ENCODE results near the gene JAK1. TPM values are rescaled to one million over a fixed set of nuclear protein-coding genes. Genes with fewer than 3 reads are reported as not detected.

JAK1 gene
- total RNA-seq, 1 experiment from 2014 or later, result 58.9 TPM

DNA sequence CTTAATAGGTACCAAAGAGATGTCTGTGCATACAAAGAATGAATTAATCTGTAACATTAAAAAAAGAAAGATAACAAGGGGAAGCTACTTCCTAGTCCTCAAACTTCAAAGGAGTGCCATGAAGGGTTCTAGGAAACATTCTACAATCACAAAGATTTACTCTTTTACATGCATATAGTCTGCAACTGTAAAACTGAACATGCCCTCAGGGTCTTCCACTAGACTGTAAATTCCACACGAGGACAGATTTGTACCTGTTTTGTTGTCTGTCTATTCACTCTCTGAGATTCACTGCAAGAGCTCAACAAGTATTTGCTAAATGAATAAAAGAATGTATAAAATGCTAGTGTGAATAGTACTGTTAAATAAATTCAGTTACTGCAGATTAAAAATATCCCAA lies 4.4 kb downstream of the JAK1 start:
- DNase-seq, result no peak
- no peaks in the 10 kb centered on the region for H3K9me3 ChIP-seq
- no peak overlapping the region for H3K4me3 ChIP-seq
- H3K36me3 ChIP-seq, result no peaks in the 10 kb centered on the region; the same call in none of the 2 replicates
- H3K27me3 ChIP-seq, result no peaks in the 10 kb centered on the region

DNA sequence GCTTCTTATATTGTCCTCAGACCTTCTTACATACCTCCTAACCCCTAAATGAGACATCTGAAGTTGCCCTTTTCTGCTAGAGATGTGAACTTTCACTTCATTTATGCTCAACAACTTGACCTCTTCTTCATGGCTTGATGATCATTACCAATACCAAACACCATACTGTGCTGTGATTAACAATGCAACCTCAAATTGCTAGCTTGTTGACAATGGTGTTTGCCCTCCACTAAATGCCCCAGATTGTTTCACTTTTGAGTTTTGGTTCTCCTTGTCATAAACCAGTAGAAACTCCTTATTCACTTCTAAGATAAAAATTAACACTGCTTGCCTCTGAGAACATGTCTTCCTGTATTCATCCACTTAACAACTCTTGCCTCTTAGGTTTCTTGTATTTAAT lies 5.6 kb downstream of the JAK1 start:
- Histone ChIP-seq H3K27me3 (no peaks in the 10 kb centered on the region), H3K36me3 (no peaks in the 10 kb centered on the region; the same call in none of the 2 replicates), H3K4me3 (no peak overlapping the region)

DNA sequence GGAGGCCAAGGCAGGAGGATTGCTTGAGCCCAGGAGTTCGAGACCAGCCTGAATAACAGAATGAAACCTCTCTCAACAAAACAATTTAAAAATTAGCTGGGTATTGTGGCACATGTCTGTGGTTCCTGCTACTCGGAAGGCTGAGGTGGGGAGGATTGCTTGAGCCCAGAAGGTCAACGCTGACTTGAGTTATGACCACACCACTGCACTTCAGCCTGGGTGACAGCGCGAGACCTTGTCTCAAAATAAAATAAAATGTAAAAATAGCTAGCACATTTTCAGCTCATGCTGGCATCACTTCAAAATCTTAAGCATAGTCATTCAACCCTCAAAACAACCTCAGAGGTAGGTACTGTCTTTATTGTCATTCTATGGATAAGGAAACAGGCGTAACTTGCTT lies 6.4 kb downstream of the JAK1 start:
- Histone ChIP-seq H3K36me3 (no peaks in the 10 kb centered on the region; the same call in 1 of the 2 replicates), H3K27me3 (no peaks in the 10 kb centered on the region), H3K9me3 (no peaks in the 10 kb centered on the region), H3K4me3 (no peak overlapping the region)
- DNase-seq, result no peak

More for the DNA sequence above, 5.6 kb downstream of the JAK1 start:
- no peak for DNase-seq
- no peaks in the 10 kb centered on the region for H3K9me3 ChIP-seq

DNA sequence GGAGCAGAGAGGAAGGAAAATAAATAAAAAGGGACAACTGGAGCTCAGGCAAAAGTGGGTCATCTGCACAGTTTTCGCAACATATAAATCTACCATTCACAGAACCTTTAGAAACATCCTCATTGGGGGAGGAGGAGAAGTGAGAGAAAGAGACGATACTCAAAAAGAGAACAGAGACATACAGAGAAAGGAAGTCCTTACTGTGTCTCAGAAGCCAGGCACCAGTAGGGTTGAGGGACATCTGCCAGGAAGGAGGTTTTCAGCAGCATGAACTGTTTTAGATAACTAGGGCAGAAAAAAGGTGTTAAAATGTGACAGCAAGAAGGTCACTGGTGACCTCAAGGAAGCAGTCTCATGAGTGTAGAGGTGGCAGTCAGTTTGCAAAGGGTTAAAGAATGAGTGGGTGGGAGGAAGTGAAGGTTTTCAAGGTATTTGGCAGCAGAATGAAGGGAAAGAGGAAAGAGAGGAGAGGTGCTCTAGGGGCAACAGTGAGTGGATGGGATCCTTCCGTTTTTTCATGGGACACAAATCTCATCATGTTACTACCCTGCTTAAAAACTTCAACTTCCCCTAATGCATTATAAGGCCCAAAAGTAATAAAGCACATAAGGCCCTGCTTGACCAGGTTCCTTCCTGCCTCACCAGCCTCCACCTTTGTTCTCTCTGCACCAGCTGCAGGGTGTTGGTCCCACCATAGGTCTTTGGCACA lies 9.5 kb downstream of the JAK1 start:
- no peaks in the 10 kb centered on the region for H3K27me3 ChIP-seq
- H3K36me3 ChIP-seq, result no peaks in the 10 kb centered on the region
- no peak overlapping the region for H3K4me3 ChIP-seq
- no peak for DNase-seq
- H3K9me3 ChIP-seq, result no peaks in the 10 kb centered on the region

DNA sequence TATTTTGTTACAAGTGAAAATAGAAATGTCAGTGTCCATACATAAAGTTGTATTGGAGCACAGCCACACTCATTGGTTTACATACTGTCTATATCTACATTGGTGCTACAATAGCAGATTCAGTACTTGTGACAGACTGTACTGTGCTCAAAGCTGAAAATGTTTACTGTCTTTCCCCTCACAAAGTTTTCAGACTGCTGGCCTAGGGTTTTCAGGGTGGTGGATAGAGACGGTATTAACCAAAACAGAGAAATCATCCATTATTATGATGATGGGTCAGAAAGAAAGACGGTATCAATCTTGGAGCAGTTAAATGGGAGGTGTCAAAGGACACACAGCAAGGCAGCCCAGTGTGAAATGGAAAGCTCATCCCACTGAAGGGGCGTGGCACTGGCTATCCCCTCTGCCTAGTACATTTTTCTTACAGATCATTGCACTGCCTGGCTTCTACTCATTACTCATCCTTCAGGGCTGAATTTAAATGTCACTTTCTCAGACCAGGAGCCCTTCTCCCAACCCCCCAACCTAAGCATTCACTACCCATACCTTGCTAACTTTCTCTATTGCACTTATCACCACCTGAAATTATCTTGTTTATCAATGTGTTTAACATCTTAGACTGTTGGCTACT lies 10.2 kb downstream of the JAK1 start:
- Histone ChIP-seq H3K4me3 (no peak overlapping the region), H3K27me3 (no peaks in the 10 kb centered on the region), H3K9me3 (no peaks in the 10 kb centered on the region), H3K36me3 (no peaks in the 10 kb centered on the region)
- peak; percentile 26 for DNase-seq

- H3K36me3 ChIP-seq, result no peaks in the 10 kb centered on the region
- DNase-seq, result no peak
- no peak overlapping the region for H3K4me3 ChIP-seq
- no peaks in the 10 kb centered on the region for H3K9me3 ChIP-seq
- H3K27me3 ChIP-seq, result no peaks in the 10 kb centered on the region
These were observed 11.0 kb downstream of the JAK1 start for GRCh38 chr1:64955097-64956009.

DNA sequence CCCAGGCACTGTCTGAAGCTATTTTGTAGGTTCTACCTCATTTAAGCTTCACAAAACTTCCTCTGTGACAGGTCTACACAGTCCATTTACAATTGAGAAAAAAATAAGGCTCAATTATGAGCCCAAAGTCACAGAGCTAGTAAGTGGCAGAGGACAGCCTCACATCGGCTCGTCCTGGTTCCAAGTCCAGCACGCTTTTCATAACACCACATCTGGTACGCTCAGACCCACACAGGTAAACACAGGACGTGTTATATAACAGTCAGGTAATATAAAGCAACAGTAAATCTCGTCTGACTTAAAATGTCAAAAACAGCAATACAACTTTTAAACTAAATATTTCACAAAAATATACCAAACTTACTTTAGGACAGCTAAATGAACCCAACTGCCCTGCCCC lies 13.1 kb downstream of the JAK1 start:
- no peaks in the 10 kb centered on the region for H3K27me3 ChIP-seq
- DNase-seq, result no peak
- no peaks in the 10 kb centered on the region for H3K36me3 ChIP-seq
- no peak overlapping the region for H3K4me3 ChIP-seq
- no peaks in the 10 kb centered on the region for H3K9me3 ChIP-seq

DNA sequence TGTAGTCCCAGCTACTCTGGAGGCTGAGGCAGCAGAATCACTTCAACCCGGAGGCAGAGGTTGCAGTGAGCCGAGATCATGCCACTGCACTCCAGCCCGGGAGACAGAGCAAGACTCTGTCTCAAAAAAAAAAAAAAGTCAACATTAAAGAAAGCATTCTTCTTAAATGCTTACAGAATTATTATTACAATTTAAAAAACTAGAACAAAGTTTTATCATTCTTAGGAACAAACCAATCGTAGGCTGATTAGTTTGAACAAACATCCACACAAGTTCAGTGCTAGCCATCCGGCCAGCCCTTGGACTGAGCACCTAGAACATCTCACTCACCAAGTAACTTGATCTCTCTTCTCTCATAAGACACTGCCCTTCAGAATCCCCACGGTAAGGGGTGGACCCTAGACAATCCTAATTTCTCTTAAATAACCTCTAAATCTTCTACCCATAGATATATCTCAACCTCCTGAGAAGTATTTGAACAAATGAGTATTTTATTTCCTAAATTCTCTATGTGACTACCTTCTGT lies 16.0 kb downstream of the JAK1 start:
- Histone ChIP-seq H3K27me3 (no peaks in the 10 kb centered on the region), H3K36me3 (no peaks in the 10 kb centered on the region), H3K4me3 (no peak overlapping the region), H3K9me3 (no peaks in the 10 kb centered on the region)
- DNase-seq, result no peak

DNA sequence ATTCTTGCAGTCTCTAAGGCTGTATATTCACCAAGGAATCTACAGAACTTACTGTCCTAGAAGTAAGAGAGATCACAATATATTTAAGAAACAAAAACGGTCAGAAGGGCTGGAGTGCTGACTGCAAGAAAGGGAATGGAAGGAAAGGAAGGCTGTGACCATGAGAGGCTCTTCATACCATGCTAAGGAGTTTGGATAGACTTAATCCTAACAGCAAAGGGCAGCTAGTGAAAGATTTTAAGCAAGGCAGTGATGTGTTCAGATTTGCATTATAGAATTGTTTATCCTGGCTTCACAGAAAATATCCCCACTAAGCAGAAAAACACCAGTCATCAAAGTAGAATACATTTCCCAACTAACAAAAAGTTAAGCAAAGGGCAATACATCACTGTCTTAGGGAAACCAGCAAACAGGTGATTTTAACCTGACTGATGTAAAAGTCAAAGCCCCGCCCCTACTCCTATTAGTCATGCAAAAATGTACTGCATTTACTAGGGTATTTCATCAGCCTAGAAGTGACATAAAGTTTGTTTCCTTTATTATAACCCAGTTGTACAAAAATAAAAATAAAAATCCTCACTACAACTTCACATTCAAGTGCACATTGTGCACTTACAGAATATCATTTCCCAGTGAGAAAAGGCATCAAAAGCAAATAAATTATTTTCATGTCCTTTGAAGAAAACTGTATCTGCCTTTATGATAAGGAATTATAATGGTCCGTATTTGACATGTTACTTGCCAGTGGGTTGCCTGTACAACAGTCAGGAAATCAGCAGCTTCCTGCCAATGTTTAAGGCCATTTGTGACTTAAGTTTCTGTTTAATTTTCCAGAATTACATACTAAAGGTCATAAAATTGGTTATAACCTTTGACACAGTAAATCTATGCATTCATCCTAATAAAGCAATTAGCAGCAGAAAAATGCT lies 17.2 kb downstream of the JAK1 start:
- no peaks in the 10 kb centered on the region for H3K27me3 ChIP-seq
- H3K36me3 ChIP-seq, result no peaks in the 10 kb centered on the region
- DNase-seq, result no peak
- no peaks in the 10 kb centered on the region for H3K9me3 ChIP-seq
- no peak overlapping the region for H3K4me3 ChIP-seq

DNA sequence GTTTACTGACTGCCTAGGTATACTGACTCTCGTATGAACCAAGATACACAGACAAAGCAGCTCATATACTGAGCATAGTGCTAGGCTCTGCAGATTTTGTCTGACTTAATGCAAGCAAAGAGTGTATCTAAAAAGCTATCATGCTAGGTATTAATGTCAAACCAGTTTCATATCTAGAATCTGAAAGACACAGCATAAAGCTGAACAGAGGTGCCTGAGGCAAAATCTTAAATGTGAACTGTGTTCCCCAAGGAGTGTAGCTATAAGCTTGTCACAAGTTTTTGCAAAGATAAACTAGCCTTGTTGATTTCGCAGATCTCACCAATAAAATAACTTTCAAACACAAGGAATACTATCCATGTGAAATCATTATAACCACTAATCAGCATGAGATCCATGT lies 18.1 kb downstream of the JAK1 start:
- H3K4me3 ChIP-seq, result no peak overlapping the region
- H3K36me3 ChIP-seq, result no peaks in the 10 kb centered on the region
- no peak for DNase-seq
- H3K27me3 ChIP-seq, result no peaks in the 10 kb centered on the region
- no peaks in the 10 kb centered on the region for H3K9me3 ChIP-seq

DNA sequence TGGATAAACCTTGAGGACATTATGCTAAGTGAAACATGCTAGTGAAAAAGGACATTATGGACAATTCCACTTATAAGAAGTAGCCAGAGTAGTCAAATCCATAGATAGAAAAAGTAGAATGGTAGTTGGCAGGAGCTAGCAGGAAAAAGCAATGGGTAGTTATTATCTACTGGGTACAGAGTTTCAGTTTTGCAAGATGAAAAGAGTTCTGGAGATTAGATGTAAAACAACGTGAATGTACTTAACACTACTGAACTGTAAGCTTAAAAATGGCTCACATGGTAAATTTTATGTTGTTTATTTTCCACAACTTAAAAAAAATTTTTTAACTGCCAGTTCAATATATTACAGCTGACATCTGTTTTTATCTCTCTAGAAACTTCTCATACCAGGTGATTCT lies 19.4 kb downstream of the JAK1 start:
- no peaks in the 10 kb centered on the region for H3K27me3 ChIP-seq
- no peak overlapping the region for H3K4me3 ChIP-seq
- H3K9me3 ChIP-seq, result no peaks in the 10 kb centered on the region
- no peaks in the 10 kb centered on the region for H3K36me3 ChIP-seq
- DNase-seq, result no peak

GRCh38 chr1:64944913-64945312 lies 21.4 kb downstream of the JAK1 start:
- H3K27me3 ChIP-seq, result no peaks in the 10 kb centered on the region
- H3K4me3 ChIP-seq, result no peak overlapping the region
- DNase-seq, result no peak
- H3K36me3 ChIP-seq, result no peaks in the 10 kb centered on the region
- no peaks in the 10 kb centered on the region for H3K9me3 ChIP-seq

DNA sequence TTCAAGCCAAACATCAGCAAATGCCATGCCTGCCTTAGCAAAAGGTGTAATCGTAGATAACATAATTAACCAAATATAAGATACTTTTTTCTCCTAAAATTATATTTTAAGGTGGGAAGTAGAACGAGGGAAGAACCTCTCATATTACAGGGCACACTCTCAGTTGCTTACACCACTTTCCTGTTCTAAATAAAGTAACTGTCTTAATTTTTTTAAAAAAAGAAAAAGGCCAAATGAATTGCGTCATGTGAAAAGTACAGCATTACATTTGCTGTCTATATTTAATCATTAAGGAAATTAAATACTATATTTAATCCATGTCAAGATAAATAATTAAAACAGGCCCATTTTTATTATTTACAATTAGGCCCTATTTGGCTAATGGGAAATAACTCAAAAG lies 23.7 kb downstream of the JAK1 start:
- no peaks in the 10 kb centered on the region for H3K27me3 ChIP-seq
- no peak overlapping the region for H3K4me3 ChIP-seq
- no peaks in the 10 kb centered on the region for H3K9me3 ChIP-seq
- DNase-seq, result no peak
- H3K36me3 ChIP-seq, result no peaks in the 10 kb centered on the region

DNA sequence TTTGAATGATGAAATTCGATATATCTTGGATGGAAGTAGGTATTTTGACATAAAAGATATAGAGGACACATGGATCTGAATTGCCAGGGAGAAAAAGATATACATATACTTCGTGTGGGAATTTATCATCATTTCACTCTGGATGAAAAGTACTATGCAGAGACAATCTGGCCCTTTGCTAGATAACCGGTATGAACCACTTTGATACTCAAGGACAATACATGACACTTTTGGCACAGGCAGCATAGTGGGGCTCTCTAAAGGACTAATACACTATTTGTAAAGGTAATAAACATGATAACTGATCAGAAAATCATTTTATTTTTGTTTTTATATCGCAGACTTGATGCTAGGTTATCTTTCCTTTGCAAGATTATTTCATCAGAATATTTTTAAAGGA lies 24.2 kb downstream of the JAK1 start:
- no peaks in the 10 kb centered on the region; the same call in 1 of the 2 replicates for H3K9me3 ChIP-seq
- no peak for DNase-seq
- H3K36me3 ChIP-seq, result no peaks in the 10 kb centered on the region
- H3K4me3 ChIP-seq, result no peak overlapping the region
- no peaks in the 10 kb centered on the region for H3K27me3 ChIP-seq

DNA sequence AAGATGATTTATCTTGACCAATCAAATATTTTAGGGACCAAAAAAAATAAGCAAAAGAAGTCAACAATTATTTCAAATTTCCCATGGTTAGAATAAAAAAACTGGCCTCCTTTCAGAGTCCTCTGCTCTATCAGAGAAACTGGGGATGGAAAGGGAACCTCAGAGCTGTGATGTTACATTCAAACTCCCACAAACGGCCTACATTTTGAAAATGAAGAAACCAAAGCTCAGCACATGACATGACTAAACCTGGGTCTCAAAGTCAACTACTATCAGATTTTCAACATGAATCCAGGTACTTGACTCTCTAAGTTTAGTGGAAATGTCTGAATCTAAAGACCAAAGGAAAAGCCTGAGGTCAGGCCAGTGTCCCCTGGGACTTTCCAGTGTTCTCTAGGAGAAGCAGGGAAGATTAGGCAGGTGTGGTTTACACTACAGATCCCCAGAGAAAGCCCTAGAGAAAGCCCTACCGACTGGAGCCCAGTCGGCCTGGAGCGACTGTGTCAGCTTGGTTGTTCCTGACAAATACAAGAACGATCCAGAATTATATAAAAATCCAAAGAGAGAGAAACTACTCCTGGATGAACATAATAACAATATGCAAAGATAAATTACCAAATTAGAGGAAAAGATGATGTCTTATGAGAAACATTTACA lies 24.8 kb downstream of the JAK1 start:
- Histone ChIP-seq H3K4me3 (no peak overlapping the region), H3K27me3 (no peaks in the 10 kb centered on the region), H3K9me3 (no peaks in the 10 kb centered on the region; the same call in 1 of the 2 replicates), H3K36me3 (no peaks in the 10 kb centered on the region)
- no peak for DNase-seq

GRCh38 chr1:64940025-64940424 lies 26.3 kb downstream of the JAK1 start:
- no peak overlapping the region for H3K4me3 ChIP-seq
- H3K9me3 ChIP-seq, result no peaks in the 10 kb centered on the region; the same call in 1 of the 2 replicates
- no peaks in the 10 kb centered on the region for H3K27me3 ChIP-seq
- DNase-seq, result no peak
- no peaks in the 10 kb centered on the region for H3K36me3 ChIP-seq
